H9 (cell line): ENCODE data around the gene ABCA13. TPM values are rescaled to one million over a fixed set of nuclear protein-coding genes. Genes with fewer than 3 reads are reported as not detected.

Experiments
- DNase-seq: peaks from one replicate; pipeline ENCODE4 v3.0.0-alpha.2; 2017
- H2AFZ ChIP-seq: one replicate; pipeline ENCODE4 v1.6.1; 2013; ENCODE audit warnings: mild to moderate bottlenecking, low read length, control low read depth, moderate library complexity
- H2AK5ac ChIP-seq: 2 replicates; pipeline ENCODE4 v1.6.1; 2013; ENCODE audit warnings: low read length, control low read depth, mixed read lengths; ENCODE audit not compliant: insufficient read length
- H2BK120ac ChIP-seq: one replicate; pipeline ENCODE4 v1.6.1; 2013; ENCODE audit warnings: low read depth, mild to moderate bottlenecking, low read length, control low read depth, inconsistent platforms; ENCODE audit not compliant: poor library complexity, severe bottlenecking
- H2BK12ac ChIP-seq: 2 replicates; pipeline ENCODE4 v1.6.1; 2013; ENCODE audit warnings: low read length, control low read depth, mixed read lengths, low read depth; ENCODE audit not compliant: insufficient read length
- H2BK15ac ChIP-seq: 2 replicates; pipeline ENCODE4 v1.6.1; 2013; ENCODE audit warnings: low read depth, low read length, control low read depth
- H2BK20ac ChIP-seq: one replicate; pipeline ENCODE4 v1.6.1; 2013; ENCODE audit warnings: low read depth, mild to moderate bottlenecking, low read length, control low read depth, inconsistent platforms; ENCODE audit not compliant: poor library complexity, severe bottlenecking
- H2BK5ac ChIP-seq: 2 replicates; pipeline ENCODE4 v1.6.1; 2013; ENCODE audit warnings: low read length, control low read depth, mixed read lengths; ENCODE audit not compliant: insufficient read length
- H3K14ac ChIP-seq: 2 replicates; pipeline ENCODE4 v1.6.1; 2013; ENCODE audit warnings: low read length, control low read depth; ENCODE audit not compliant: insufficient read depth
- H3K18ac ChIP-seq: 2 replicates; pipeline ENCODE4 v1.6.1; 2013; ENCODE audit warnings: low read depth, mild to moderate bottlenecking, mixed read lengths, low read length, control low read depth; ENCODE audit not compliant: insufficient read length
- H3K23ac ChIP-seq: 2 replicates; pipeline ENCODE4 v1.6.1; 2013; ENCODE audit warnings: low read length, control low read depth, mixed read lengths, low read depth; ENCODE audit not compliant: insufficient read length
- H3K23me2 ChIP-seq: 2 replicates; pipeline ENCODE4 v1.6.1; 2013; ENCODE audit warnings: low read depth, mild to moderate bottlenecking, mixed read lengths, low read length, control low read depth; ENCODE audit not compliant: insufficient read length, poor library complexity, severe bottlenecking
- H3K27ac ChIP-seq: 2 replicates; pipeline ENCODE4 v1.5.1; 2013; ENCODE audit warnings: low read length, control low read depth, mixed read lengths, low read depth; ENCODE audit not compliant: insufficient read length
- H3K27me3 ChIP-seq: 2 replicates; pipeline ENCODE4 v1.6.1; 2013; ENCODE audit warnings: low read length, control low read depth, inconsistent platforms; ENCODE audit not compliant: insufficient read depth
- H3K4ac ChIP-seq: 2 replicates; pipeline ENCODE4 v1.6.1; 2013; ENCODE audit warnings: low read depth, mild to moderate bottlenecking, control low read depth, inconsistent platforms, low read length, moderate library complexity
- H3K4me1 ChIP-seq: 2 replicates; pipeline ENCODE4 v1.6.1; 2013; ENCODE audit warnings: low read length, control low read depth, inconsistent platforms; ENCODE audit not compliant: insufficient read depth
- H3K4me2 ChIP-seq: 2 replicates; pipeline ENCODE4 v1.6.1; 2013; ENCODE audit warnings: low read length, control low read depth, mixed read lengths; ENCODE audit not compliant: insufficient read length, insufficient read depth
- H3K56ac ChIP-seq: 2 replicates; pipeline ENCODE4 v1.6.1; 2013; ENCODE audit warnings: low read depth, mild to moderate bottlenecking, mixed read lengths, low read length, control low read depth; ENCODE audit not compliant: insufficient read length
- H3K79me1 ChIP-seq: 2 replicates; pipeline ENCODE4 v1.6.1; 2013; ENCODE audit warnings: low read depth, mild to moderate bottlenecking, moderate library complexity, low read length, control low read depth, inconsistent platforms; ENCODE audit not compliant: insufficient read depth, poor library complexity, severe bottlenecking
- H3K79me2 ChIP-seq: 2 replicates; pipeline ENCODE4 v1.6.1; 2013; ENCODE audit warnings: low read length, control low read depth, inconsistent platforms; ENCODE audit not compliant: insufficient read depth
- H3K9ac ChIP-seq: 2 replicates; pipeline ENCODE4 v1.6.1; 2013; ENCODE audit warnings: low read length, control low read depth, mixed read lengths; ENCODE audit not compliant: insufficient read length; ENCODE audit errors: extremely low read depth
- H3K9me3 ChIP-seq: one replicate; pipeline ENCODE4 v1.6.1; 2013; ENCODE audit warnings: low read depth, low read length, inconsistent platforms; ENCODE audit not compliant: control insufficient read depth
- H3T11ph ChIP-seq: one replicate; pipeline ENCODE4 v1.6.1; 2013; ENCODE audit warnings: mild to moderate bottlenecking, low read length, control low read depth, inconsistent platforms
- H4K20me1 ChIP-seq: one replicate; pipeline ENCODE4 v1.6.1; 2013; ENCODE audit not compliant: control insufficient read depth, insufficient read length, insufficient read depth
- H4K5ac ChIP-seq: 2 replicates; pipeline ENCODE4 v1.6.1; 2013; ENCODE audit warnings: low read depth, mild to moderate bottlenecking, mixed read lengths, low read length, control low read depth; ENCODE audit not compliant: insufficient read length
- H4K8ac ChIP-seq: replicated peaks from 2 replicates; pipeline ENCODE4 v1.6.1; 2013; ENCODE audit warnings: low read length, control low read depth, mixed read lengths, low read depth; ENCODE audit not compliant: insufficient read length
- H4K91ac ChIP-seq: 2 replicates; pipeline ENCODE4 v1.6.1; 2013; ENCODE audit warnings: low read depth, mild to moderate bottlenecking, moderate library complexity, mixed read lengths, low read length, control low read depth; ENCODE audit not compliant: insufficient read length
- H3K27ac Mint-ChIP-seq, 3 experiments: 2 replicates in 2 of 3; 3 replicates in 1 of 3; pipeline ENCODE4 v1.8.0; 2020 to 2021; ENCODE audit warnings: mixed read lengths in 3 of 3, mild to moderate bottlenecking in 1 of 3, moderate library complexity in 1 of 3
- H3K27me3 Mint-ChIP-seq: 2 replicates; pipeline ENCODE4 v1.8.0; 2021; ENCODE audit warnings: low read depth, mild to moderate bottlenecking, moderate library complexity, mixed read lengths
- H3K36me3 Mint-ChIP-seq, 3 experiments: 2 replicates in 2 of 3; 3 replicates in 1 of 3; pipeline ENCODE4 v1.8.0; 2020 to 2021; ENCODE audit warnings: low read depth in 3 of 3, mixed read lengths in 3 of 3; ENCODE audit not compliant: insufficient read depth in 1 of 3
- H3K4me1 Mint-ChIP-seq, 2 experiments: 2 replicates each; pipeline ENCODE4 v1.8.0; 2020; ENCODE audit warnings: mixed read lengths in 2 of 2
- H3K4me3 Mint-ChIP-seq, 2 experiments: 2 replicates in 1 of 2; 3 replicates in 1 of 2; pipeline ENCODE4 v1.8.0; 2020 to 2021; ENCODE audit warnings: mild to moderate bottlenecking in 2 of 2, mixed read lengths in 2 of 2, moderate library complexity in 1 of 2
- H3K9me3 Mint-ChIP-seq, 2 experiments: 2 replicates in 1 of 2; 3 replicates in 1 of 2; pipeline ENCODE4 v1.8.0; 2020; ENCODE audit warnings: mild to moderate bottlenecking in 2 of 2, mixed read lengths in 2 of 2, moderate library complexity in 1 of 2
- WGBS: extraction: QIAGEN DNeasy Blood & Tissue Kit; methylation state at CpG from one replicate; pipeline ENCODE4 v1.1.7; 2013; ENCODE audit warnings: missing lambda C conversion rate, low lambda C conversion rate, mixed read lengths; ENCODE audit not compliant: insufficient read length; ENCODE audit errors: extremely low coverage; 5-methylcytosine and 5-hydroxymethylcytosine counted together
- total RNA-seq: library from RNA; stranded (reverse); gene quantifications from 2 replicates; pipeline ENCODE4 v1.2.1, GENCODE V29; 2021
- TF ChIP-seq, protein P1 (sequence below): fragments of 200-600 bp; sonication (generic); conservative IDR thresholded peaks from 3 replicates; pipeline ENCODE4 v1.8.0; 2021; ENCODE audit warnings: antibody characterized with exemption, mild to moderate bottlenecking

Gene ABCA13
- total RNA-seq, 1 experiment from 2014 or later = 0.11 TPM

- Histone ChIP-seq H3K23ac (no peak overlapping the region), H3K27me3 (no peaks in the 10 kb centered on the region), H2BK5ac (no peak overlapping the region), H4K20me1 (no peaks in the 10 kb centered on the region), H3K14ac (no peak overlapping the region), H3K23me2 (no peaks in the 10 kb centered on the region), H3K4me1 (no peaks in the 10 kb centered on the region), H2AK5ac (no peak overlapping the region), H3K79me2 (no peaks in the 10 kb centered on the region), H2BK120ac (no peak overlapping the region), H2BK20ac (no peak overlapping the region), H4K91ac (no peak overlapping the region), H2AFZ (no peak overlapping the region), H3K18ac (no peak overlapping the region), H3K9me3 (no peaks in the 10 kb centered on the region), H3K79me1 (no peaks in the 10 kb centered on the region), H4K5ac (no peak overlapping the region), H3K56ac (no peak overlapping the region), H4K8ac (no peak overlapping the region), H3T11ph (no peak overlapping the region), H3K9ac (no peak overlapping the region), H3K27ac (no peak overlapping the region), H3K4me2 (no peak overlapping the region), H2BK12ac (no peak overlapping the region), H2BK15ac (no peak overlapping the region), H3K4ac (no peak overlapping the region)
- DNase-seq = no peak
- H3K9me3 Mint-ChIP-seq = peaks cover 22 to 26% of the 10 kb centered on the region in 2 experiments
- no peak overlapping the region for H3K4me3 Mint-ChIP-seq
- H3K27ac Mint-ChIP-seq = no peak overlapping the region
- no CpG with 5 or more reads among the region's 1 CpG for WGBS
- TF ChIP-seq, protein P1, sequence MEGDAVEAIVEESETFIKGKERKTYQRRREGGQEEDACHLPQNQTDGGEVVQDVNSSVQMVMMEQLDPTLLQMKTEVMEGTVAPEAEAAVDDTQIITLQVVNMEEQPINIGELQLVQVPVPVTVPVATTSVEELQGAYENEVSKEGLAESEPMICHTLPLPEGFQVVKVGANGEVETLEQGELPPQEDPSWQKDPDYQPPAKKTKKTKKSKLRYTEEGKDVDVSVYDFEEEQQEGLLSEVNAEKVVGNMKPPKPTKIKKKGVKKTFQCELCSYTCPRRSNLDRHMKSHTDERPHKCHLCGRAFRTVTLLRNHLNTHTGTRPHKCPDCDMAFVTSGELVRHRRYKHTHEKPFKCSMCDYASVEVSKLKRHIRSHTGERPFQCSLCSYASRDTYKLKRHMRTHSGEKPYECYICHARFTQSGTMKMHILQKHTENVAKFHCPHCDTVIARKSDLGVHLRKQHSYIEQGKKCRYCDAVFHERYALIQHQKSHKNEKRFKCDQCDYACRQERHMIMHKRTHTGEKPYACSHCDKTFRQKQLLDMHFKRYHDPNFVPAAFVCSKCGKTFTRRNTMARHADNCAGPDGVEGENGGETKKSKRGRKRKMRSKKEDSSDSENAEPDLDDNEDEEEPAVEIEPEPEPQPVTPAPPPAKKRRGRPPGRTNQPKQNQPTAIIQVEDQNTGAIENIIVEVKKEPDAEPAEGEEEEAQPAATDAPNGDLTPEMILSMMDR = no peak
- no peaks in the 10 kb centered on the region for H3K27me3 Mint-ChIP-seq
- peaks cover 4 to 12% of the 10 kb centered on the region in 2 experiments for H3K4me1 Mint-ChIP-seq
- H3K36me3 Mint-ChIP-seq = peaks cover 4 to 32% (median 6%) of the 10 kb centered on the region in 3 experiments; a peak in 4 of 7 replicates
Observed at GRCh38 chr7:48213226-48213625, 42.0 kb downstream of the ABCA13 start.
